ENCODE results near the gene FBXW11. TPM values are rescaled to one million over a fixed set of nuclear protein-coding genes. Genes with fewer than 3 reads are reported as not detected.
"Not testable (repeated sequence)": the region's sequence is repeated elsewhere in the genome, so short reads cannot be mapped to it uniquely, and the experiment has no call there.

FBXW11 gene
- total RNA-seq, 1 donor from 2014 or later = 31.1 TPM

GRCh38 chr5:172020110-172020786 is 13.8 kb upstream of the FBXW11 start:
- intact Hi-C loops (cut with micrococcal nuclease) = not testable (repeated sequence)

GRCh38 chr5:172015346-172015745 is 8.9 kb upstream of the FBXW11 start:
- intact Hi-C loops (cut with micrococcal nuclease) = no loop called here

DNA sequence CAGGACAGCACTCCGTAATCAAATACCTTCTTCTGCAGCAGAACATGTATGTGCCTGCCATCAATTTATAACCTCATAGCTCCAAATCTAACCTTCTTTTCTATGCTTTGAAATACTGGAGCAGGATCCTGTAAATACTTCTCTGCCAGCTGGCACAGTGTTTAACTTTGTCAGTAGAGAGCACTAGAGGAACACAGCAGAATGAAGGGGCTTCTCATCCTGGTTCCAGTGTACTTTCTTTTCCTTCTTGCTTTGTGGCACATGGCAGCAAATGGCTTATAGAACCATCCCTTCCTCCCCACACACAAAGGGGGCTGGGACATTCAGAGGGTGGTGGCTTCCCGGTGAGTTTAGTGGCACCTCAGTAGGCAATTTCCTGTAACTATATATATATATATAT is 3.8 kb upstream of the FBXW11 start:
- intact Hi-C loops (cut with micrococcal nuclease) = no loop called here

DNA sequence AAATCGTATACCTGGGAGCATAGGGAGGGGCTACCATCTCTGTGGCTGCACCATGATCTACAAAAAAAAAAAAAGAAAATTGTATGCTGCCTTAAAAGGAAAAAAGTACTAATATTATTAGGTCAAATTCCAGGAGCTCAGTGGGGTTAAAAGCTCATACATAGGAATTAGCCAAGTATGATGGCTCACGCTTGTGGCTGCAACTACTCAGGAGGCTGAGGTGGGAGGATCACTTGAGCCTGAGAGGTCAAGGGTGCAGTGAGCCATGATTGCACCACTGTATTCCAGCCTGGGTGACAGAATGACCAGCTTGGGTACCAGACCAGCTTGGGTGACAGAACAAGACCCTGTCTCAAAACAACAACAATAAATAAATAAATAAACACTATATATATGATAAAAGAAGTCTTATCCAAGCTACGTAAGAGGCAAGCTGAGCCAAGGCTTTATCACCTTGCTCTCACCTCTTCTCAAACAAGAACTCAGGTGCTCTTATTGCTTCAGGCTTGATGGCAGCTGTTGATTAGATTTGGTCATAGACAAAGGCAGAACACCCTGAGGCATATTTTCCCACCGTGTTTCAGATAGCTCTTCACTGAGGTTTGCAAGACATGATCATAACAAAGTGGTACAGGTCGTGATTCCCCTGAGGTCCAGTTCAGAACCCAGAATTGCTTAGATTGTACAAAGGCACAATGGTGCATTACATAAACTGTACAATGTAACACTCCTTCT is 3.3 kb upstream of the FBXW11 start:
- intact Hi-C loops (cut with micrococcal nuclease) = loop anchor here (5.0 kb wide), 1 partner anchor 52 kb away; no protein-coding TSS in a partner anchor

DNA sequence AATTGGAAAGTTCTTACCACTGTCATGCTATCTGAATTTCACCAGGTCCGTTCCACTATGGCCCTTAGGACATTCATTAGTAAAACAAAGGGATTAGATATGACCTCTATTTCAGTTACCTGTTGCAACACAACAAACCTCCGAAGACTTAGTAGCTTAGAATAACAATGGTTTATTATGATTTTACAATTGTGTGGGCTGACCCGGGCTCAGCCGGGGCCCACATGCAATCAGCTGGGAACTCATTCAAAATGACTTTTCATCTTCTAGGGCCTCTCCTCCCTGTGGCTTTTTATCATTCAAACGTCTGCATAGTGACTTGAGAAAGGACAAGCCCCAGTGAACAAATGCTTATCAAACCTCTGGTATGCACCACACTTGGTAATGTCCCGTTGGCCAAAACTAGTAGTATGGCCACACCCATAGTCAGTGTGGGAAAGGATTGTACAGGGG is 2.3 kb upstream of the FBXW11 start:
- intact Hi-C loops (cut with micrococcal nuclease) = loop anchor here (5.0 kb wide), 1 partner anchor 51 kb away; no protein-coding TSS in a partner anchor

DNA sequence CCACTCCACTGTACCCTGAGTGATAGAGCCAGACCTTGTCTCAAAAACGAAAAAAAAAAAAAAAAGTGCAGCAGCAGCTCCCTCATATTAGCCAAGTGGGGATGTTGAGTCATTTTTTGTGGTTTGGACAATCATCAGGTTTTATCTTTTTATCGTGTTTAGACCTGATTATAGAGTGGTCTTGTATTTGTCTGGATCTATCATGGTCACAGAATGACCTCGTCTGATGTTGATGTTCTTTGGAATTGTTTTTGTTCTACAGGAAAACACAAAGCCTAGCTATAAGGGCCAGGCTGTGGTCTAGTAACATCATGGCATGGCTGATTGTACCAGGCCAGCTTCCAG is 1.6 kb upstream of the FBXW11 start:
- intact Hi-C loops (cut with micrococcal nuclease) = loop anchor here (5.0 kb wide), 1 partner anchor 51 kb away; no protein-coding TSS in a partner anchor

GRCh38 chr5:172007175-172008110 is 1.0 kb upstream of the FBXW11 start:
- intact Hi-C loops (cut with micrococcal nuclease) = loop anchor here (2.0 to 5.0 kb wide), 5 partner anchors 50 to 1609 kb away; partner anchors contain the start of genes BOD1, RPL26L1 and UBTD2

DNA sequence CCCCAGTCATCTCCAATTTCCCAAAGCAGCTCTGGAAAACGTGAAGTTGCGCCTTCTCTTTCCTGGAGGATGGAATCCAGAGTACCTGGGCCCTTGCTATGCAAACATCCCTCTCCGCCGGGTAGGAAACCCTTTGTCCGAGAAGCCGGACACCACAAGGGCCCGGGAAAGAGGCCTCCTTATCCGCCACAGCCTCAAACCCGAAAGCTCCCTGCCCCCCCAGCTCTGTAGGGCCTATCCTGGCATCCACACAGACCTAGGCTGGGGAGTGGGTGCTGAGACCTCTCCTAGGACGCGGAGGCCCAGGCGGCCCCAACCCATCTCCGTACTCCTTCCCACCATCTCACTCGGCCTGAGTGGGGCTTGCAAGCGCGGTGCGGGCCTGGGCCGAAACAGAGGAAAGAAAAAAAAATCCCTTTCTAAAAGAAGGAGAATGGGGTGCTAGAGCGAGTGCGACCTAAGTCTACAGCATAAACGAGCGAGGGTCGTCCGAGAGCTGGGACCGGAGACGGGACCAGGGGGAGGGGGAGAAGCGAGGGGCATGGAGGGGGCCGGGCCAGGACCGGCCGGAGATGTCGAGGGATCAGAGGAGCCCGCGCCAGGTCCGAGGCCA is 624 bp downstream of the FBXW11 start:
- intact Hi-C loops (cut with micrococcal nuclease) = loop anchor here (1.0 to 5.0 kb wide), 8 partner anchors 49 to 1611 kb away; partner anchors contain the start of genes BOD1, NPM1, RPL26L1 and STK10

DNA sequence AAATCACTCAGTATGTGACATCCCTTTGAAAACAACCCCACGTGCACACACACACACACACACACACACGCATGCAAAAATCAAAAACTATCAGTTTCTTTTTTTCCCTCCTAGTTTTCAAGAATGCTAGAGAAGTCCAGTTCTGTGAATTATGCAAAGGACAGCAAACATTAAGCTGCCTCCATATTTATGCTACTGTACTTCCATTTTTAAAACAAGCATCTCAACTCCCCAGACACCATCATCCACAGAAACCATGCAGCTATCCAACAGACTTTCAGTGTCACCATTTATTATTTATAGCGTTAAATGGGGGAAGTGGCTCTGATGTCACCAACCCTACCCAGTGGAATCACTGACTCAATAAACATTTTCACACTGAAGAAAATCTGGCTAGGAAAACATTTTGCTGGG is 1.6 kb downstream of the FBXW11 start:
- intact Hi-C loops (cut with micrococcal nuclease) = loop anchor here (2.0 to 5.0 kb wide), 3 partner anchors 48 to 108 kb away; no protein-coding TSS in a partner anchor

DNA sequence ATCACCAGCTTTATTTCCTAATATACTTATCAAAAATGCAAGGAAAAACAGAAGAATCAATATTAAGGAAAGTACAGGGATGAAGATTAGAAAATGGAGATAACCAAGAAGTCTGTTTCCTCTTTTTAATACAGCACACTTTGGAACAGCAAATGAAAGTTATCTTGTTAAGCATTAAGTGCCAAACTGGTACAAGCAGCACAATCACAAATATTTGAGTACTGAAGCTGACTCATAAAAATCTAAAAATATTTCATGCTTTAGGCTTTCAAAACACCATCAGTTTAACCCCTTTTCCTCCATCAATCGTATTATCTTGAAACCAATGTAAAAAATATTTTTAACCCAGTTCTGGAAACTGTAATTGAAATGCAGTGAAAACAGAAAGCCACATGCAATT is 2.7 kb downstream of the FBXW11 start:
- intact Hi-C loops (cut with micrococcal nuclease) = loop anchor here (2.0 to 5.0 kb wide), 2 partner anchors 91 to 109 kb away; no protein-coding TSS in a partner anchor

DNA sequence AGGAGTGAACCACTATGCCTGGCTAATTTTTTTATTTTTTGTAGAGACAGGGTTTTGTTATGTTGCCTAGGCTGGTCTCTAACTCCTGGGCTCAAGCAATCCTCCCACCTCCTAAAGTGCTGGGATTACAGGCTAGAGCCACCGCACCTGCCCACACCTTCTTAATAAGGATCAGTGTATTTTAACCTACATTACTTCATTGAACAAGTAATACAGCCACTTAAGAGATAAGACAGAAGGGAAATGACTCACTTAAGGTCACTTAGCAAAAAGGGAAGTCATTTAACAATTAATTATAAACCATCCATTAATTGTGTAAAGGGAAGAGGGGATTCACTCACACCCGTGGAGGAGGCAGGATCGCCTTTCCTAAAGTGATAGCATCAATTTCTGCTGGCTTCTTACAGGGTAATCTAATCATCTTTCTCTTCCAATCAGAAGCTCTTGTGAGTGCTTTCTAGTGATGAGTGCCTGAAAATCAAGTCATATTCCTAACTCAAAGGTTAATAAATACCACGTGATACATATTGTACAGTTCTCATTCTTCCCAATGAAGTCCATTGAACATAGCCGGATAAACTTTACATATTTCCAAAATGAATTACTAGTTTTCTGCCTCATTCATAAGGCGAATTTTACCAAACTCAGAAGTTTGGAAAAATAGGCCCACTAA is 3.5 kb downstream of the FBXW11 start:
- intact Hi-C loops (cut with micrococcal nuclease) = loop anchor here (5.0 kb wide), 1 partner anchor 91 kb away; no protein-coding TSS in a partner anchor

- intact Hi-C loops (cut with micrococcal nuclease) = loop anchor here (5.0 kb wide), 1 partner anchor 90 kb away; no protein-coding TSS in a partner anchor
Observed at GRCh38 chr5:172002310-172002709, 4.1 kb downstream of the FBXW11 start.

DNA sequence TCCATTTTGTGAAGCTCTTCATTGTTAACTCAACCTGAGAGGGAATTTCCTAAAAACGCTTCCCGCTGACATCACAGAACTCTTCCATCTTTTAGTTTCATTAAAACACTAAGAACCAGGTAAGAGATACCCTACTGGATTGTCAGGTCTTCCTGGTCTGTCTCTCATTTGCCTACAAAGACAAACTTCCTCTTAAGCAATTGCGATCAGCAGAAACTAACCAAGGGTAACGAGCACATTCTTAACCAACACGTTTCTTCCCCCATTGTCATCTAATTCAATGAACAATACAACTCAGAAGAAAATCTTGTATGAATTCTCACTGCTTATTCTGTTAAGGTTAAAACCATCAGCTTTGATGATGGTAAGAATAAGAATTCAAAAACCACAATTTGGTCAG is 6.6 kb downstream of the FBXW11 start:
- intact Hi-C loops (cut with micrococcal nuclease) = loop anchor here (5.0 kb wide), 1 partner anchor 88 kb away; no protein-coding TSS in a partner anchor

DNA sequence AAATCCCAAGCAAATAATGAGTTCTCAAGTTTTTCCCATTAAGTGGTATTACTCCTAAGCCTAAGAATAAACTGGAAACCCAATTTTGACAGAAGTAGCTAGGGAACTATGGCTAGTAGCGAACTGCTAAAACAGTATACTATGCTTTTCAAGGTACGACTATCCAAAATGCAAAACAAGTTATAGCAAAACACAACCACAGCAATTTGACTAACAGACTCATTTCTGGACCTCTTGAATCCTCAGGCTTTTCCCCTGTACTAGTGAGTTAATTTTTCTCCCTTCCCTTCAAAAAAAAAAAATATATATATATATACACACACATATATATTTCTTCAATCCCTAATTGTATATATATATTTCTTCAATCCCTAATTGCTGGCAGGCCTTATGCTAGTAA is 7.3 kb downstream of the FBXW11 start:
- intact Hi-C loops (cut with micrococcal nuclease) = no loop called here

DNA sequence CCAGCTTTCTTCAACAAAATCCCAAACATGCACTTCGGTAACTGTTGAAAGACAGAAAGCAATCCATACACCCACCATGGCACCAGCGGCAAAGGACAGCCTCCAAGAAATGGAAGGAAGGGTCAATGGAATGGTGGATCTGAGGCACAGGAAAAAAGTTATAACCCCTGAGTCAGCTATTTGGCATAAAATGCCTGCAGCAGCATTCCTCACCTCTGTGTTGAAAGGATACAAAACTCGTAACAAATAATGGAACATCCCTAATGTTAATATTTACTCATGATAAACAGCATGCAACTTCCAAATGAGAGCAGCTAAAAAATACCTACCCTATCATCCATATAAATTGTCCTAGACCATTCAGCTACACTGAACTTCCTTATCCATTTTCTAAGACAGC is 9.4 kb downstream of the FBXW11 start:
- intact Hi-C loops (cut with micrococcal nuclease) = no loop called here

DNA sequence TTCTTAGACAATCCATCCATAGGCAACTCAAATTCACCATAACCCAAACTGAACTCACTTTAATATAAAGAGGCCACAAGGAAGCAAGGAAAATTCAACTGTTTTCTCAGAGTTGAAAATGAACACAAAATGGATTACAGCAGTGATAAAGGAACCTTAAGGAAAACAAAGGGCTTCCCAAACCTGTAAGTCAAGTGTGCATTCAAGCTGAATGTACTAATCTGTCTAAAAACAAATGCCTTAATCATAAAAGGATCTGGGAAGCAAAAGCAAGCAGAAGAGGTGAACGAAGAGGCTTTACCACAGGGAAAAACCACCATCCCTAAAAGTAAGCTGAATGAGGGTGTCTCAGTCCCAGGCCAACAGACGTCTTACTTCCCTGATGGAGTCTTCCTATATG is 13.6 kb downstream of the FBXW11 start:
- intact Hi-C loops (cut with micrococcal nuclease) = no loop called here

GRCh38 chr5:171992305-171992704 is 14.1 kb downstream of the FBXW11 start:
- intact Hi-C loops (cut with micrococcal nuclease) = no loop called here

DNA sequence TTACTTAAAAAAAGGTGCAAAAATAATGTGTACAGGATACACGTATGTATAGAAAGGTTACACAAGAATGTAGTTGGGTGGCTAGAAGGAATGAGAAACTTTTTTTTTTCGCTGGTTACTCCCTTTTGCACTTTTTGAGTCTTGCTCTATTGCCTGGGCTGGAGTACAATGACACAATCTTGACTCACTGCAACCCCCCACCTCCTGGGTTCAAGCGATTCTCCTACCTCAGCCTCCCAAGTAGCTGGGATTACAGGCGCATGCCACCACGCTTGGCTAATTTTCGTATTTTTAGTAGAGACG is 15.8 kb downstream of the FBXW11 start:
- intact Hi-C loops (cut with micrococcal nuclease) = no loop called here

DNA sequence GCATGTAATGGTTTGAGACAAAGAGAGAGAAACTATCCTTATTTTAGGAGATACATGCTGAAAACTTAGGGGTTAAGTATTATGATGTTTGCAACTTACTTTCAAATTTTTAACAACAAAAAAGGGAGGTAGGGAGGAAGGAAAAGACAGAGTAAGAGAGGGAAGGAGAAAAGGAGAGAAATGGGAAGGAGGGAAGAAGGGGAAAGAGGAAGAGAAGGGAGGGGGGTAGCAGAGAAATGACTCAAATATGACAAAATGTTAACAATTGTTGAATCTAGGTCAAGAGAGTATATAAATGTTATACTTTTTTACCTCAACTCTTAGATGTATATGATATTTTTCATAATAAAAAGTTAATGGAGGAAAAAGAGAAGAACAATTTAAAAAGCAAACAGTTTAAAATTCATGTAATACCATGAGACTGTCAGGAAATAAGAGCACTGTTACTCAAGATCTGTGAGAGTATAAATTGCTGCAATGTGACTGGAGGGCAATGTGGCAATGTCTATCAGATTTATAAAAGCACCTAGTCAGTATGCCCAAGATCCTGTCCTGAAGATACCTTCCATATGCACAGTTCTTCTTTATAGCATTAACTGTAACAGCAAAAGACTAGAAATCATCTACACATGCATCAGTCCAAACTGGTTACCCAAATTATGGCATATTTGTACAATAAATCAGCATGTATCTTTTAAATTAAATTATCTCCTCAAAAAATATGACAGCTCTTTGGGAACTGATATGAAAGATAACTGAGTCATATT is 16.3 kb downstream of the FBXW11 start:
- intact Hi-C loops (cut with micrococcal nuclease) = no loop called here
